Hepatocyte (in vitro differentiated cells): ENCODE measurements around the gene TMEM245. TPM values are rescaled to one million over a fixed set of nuclear protein-coding genes. Genes with fewer than 3 reads are reported as not detected.

Source experiments
- DNase-seq: peaks from one replicate; pipeline ENCODE4 v3.0.0-alpha.2; 2016; ENCODE audit warnings: low spot score
- H2AFZ ChIP-seq: fragments of 200-600 bp; sonication (generic); 2 replicates; pipeline ENCODE4 v1.6.0; 2016; ENCODE audit warnings: antibody characterized with exemption, mild to moderate bottlenecking
- H3K27ac ChIP-seq: fragments of 200-600 bp; sonication (generic); 2 replicates; pipeline ENCODE4 v1.5.1; 2016; ENCODE audit warnings: mild to moderate bottlenecking
- H3K27me3 ChIP-seq: fragments of 200-600 bp; sonication (generic); 2 replicates; pipeline ENCODE4 v1.6.1; 2016
- H3K36me3 ChIP-seq: fragments of 200-600 bp; sonication (generic); replicated peaks from 2 replicates; pipeline ENCODE4 v1.5.1; 2016; ENCODE audit warnings: low read depth; ENCODE audit not compliant: insufficient read depth
- H3K4me1 ChIP-seq: fragments of 200-600 bp; sonication (generic); 2 replicates; pipeline ENCODE4 v1.5.1; 2016; ENCODE audit warnings: mild to moderate bottlenecking, moderate library complexity; ENCODE audit not compliant: insufficient read depth
- H3K4me2 ChIP-seq: fragments of 200-600 bp; sonication (generic); 2 replicates; pipeline ENCODE4 v1.6.0; 2016
- H3K4me3 ChIP-seq: fragments of 200-600 bp; sonication (generic); 2 replicates; pipeline ENCODE4 v1.5.1; 2016; ENCODE audit warnings: mild to moderate bottlenecking
- H3K79me2 ChIP-seq: fragments of 200-600 bp; sonication (generic); 2 replicates; pipeline ENCODE4 v1.6.0; 2017; ENCODE audit warnings: mild to moderate bottlenecking
- H3K9me2 ChIP-seq: fragments of 200-600 bp; sonication (generic); replicated peaks from 2 replicates; pipeline ENCODE4 v1.6.0; 2017; ENCODE audit warnings: mild to moderate bottlenecking; ENCODE audit not compliant: insufficient read depth
- H3K9me3 ChIP-seq: fragments of 200-600 bp; sonication (generic); 2 replicates; pipeline ENCODE4 v1.5.1; 2016; ENCODE audit warnings: low read depth, mild to moderate bottlenecking
- H4K20me1 ChIP-seq: fragments of 200-600 bp; sonication (generic); 2 replicates; pipeline ENCODE4 v1.6.0; 2016; ENCODE audit warnings: mild to moderate bottlenecking; ENCODE audit not compliant: insufficient read depth, poor library complexity, severe bottlenecking
- CTCF ChIP-seq: fragments of 200-600 bp; sonication (generic); IDR thresholded peaks from 2 replicates; pipeline ENCODE4 v1.5.1; 2016; ENCODE audit warnings: antibody characterized with exemption, mild to moderate bottlenecking; ENCODE audit not compliant: poor library complexity
- EZH2 ChIP-seq: fragments of 200-600 bp; sonication (generic); IDR thresholded peaks from 2 replicates; pipeline ENCODE4 v1.6.1; 2016; ENCODE audit warnings: antibody characterized with exemption, mild to moderate bottlenecking, borderline replicate concordance
- EZH2phosphoT487 ChIP-seq: fragments of 200-600 bp; sonication (generic); IDR thresholded peaks from one replicate; pipeline ENCODE4 v1.6.1; 2018; ENCODE audit warnings: antibody characterized with exemption, mild to moderate bottlenecking, low read depth, moderate library complexity; ENCODE audit not compliant: unreplicated experiment, severe bottlenecking
- WGBS: methylation state at CpG from one replicate; pipeline ENCODE4 v1.1.6; 2016; ENCODE audit warnings: low lambda C conversion rate; ENCODE audit errors: missing lambda C conversion rate; 5-methylcytosine and 5-hydroxymethylcytosine counted together
- polyA plus RNA-seq: library from polyadenylated mRNA; unstranded; fragments of >200 nt; fragmentation: Nextera tagmentation; extraction: Ambion mirVana; gene quantifications from 2 replicates; pipeline ENCODE4 v1.2.1, GENCODE V29; 2016
- total RNA-seq: library from RNA; depleted of rRNA; stranded (reverse); fragments of >200 nt; gene quantifications from 2 replicates; pipeline ENCODE4 v1.2.3, GENCODE V29; 2014

Gene TMEM245
- total and polyA plus RNA-seq, 2 experiments from 2014 or later = 63.5 to 122 TPM

- no peak for DNase-seq
These were observed 88.5 kb downstream of the TMEM245 start for GRCh38 chr9:109031241-109031640.

GRCh38 chr9:109030426-109030825 is 89.3 kb downstream of the TMEM245 start:
- 98% methylated on average over 4 of the region's 4 CpGs for WGBS
- Histone ChIP-seq H3K9me3 (no peaks in the 10 kb centered on the region), H3K27ac (no peak overlapping the region), H3K4me3 (no peak overlapping the region), H3K9me2 (no peaks in the 10 kb centered on the region), H3K79me2 (peaks cover 23% of the 10 kb centered on the region), H3K36me3 (no peaks in the 10 kb centered on the region), H3K4me2 (no peak overlapping the region), H2AFZ (no peak overlapping the region), H4K20me1 (no peaks in the 10 kb centered on the region), H3K4me1 (no peaks in the 10 kb centered on the region), H3K27me3 (no peaks in the 10 kb centered on the region)
- DNase-seq = no peak
- no peak for TF ChIP-seq EZH2phosphoT487
- no peak for TF ChIP-seq EZH2

More at GRCh38 chr9:109031241-109031640, 88.5 kb downstream of the TMEM245 start:
- Histone ChIP-seq H3K4me2 (no peak overlapping the region), H3K79me2 (peaks cover 16% of the 10 kb centered on the region), H3K9me2 (no peaks in the 10 kb centered on the region), H3K9me3 (no peaks in the 10 kb centered on the region), H3K4me3 (no peak overlapping the region), H3K27ac (no peak overlapping the region), H3K36me3 (no peaks in the 10 kb centered on the region), H3K4me1 (no peaks in the 10 kb centered on the region), H4K20me1 (no peaks in the 10 kb centered on the region), H2AFZ (no peak overlapping the region), H3K27me3 (no peaks in the 10 kb centered on the region)
- TF ChIP-seq CTCF (no peak), EZH2phosphoT487 (no peak), EZH2 (no peak)
- 94% methylated on average over 3 of the region's 3 CpGs for WGBS

GRCh38 chr9:109028457-109028856 is 91.3 kb downstream of the TMEM245 start:
- Histone ChIP-seq H3K4me2 (no peak overlapping the region), H2AFZ (no peak overlapping the region), H3K4me1 (no peaks in the 10 kb centered on the region), H3K36me3 (no peaks in the 10 kb centered on the region), H3K9me2 (no peaks in the 10 kb centered on the region), H4K20me1 (no peaks in the 10 kb centered on the region), H3K27ac (no peak overlapping the region), H3K9me3 (no peaks in the 10 kb centered on the region), H3K79me2 (peaks cover 26% of the 10 kb centered on the region), H3K4me3 (no peak overlapping the region), H3K27me3 (no peaks in the 10 kb centered on the region)
- TF ChIP-seq EZH2phosphoT487 (no peak), CTCF (no peak), EZH2 (no peak)
- DNase-seq = no peak
- 97% methylated on average over 4 of the region's 4 CpGs for WGBS

- peak; percentile 49 for DNase-seq
- Histone ChIP-seq H3K4me1 (no peaks in the 10 kb centered on the region), H2AFZ (no peak overlapping the region), H3K27ac (peak overlapping the region; percentile 37), H3K4me3 (no peak overlapping the region), H3K36me3 (no peaks in the 10 kb centered on the region), H3K9me3 (no peaks in the 10 kb centered on the region), H3K4me2 (peak overlapping the region; percentile 15), H4K20me1 (no peaks in the 10 kb centered on the region), H3K79me2 (peaks cover 26% of the 10 kb centered on the region), H3K27me3 (no peaks in the 10 kb centered on the region), H3K9me2 (no peaks in the 10 kb centered on the region)
- WGBS = 41% methylated on average over 2 of the region's 2 CpGs
- no peak for TF ChIP-seq EZH2
- no peak for TF ChIP-seq CTCF
- TF ChIP-seq EZH2phosphoT487 = no peak
These were observed 92.6 kb downstream of the TMEM245 start for GRCh38 chr9:109027176-109027575.
